Gastrocnemius medialis (tissue), 4 donors: ENCODE measurements around the gene PTPRT.

ENCODE experiments used
- CTCF ChIP-seq, 5 experiments: fragments of 450-650 bp in 3 of 5; fragments of 200-600 bp in 2 of 5; sonication (generic) in 2 of 5; IDR thresholded peaks in 4 of 5; conservative IDR thresholded peaks in 1 of 5; 1 replicate in 4 of 5; 2 replicates in 1 of 5; pipeline ENCODE4 v1.5.1; 2016 to 2019; ENCODE audit warnings: antibody characterized with exemption in 5 of 5, mild to moderate bottlenecking in 3 of 5, moderate library complexity in 3 of 5
- POLR2A ChIP-seq, 2 donors: fragments of 450-650 bp; IDR thresholded peaks; one replicate each; pipeline ENCODE4 v1.6.1; 2017; ENCODE audit warnings: antibody characterized with exemption in 2 of 2, mild to moderate bottlenecking in 2 of 2, moderate library complexity in 2 of 2

GRCh38 chr20:43210901-43211300 lies 21.2 kb upstream of the PTPRT start:
- TF ChIP-seq CTCF (IDR thresholded peaks at IDR 0.05 in 4 of 5, conservative IDR thresholded peaks at IDR 0.05 in 1 of 5): no peak
- TF ChIP-seq POLR2A (IDR thresholded peaks at IDR 0.05): no peak
